HEK293 (cell line): ENCODE data around the gene RBPJ.

Source experiments
- CTCF ChIA-PET: fragments of 350-600 bp; formaldehyde crosslinking; extraction: SDS; loops from one replicate; lab custom pipeline; 2021; ENCODE audit warnings: antibody characterized with exemption; lab: Yijun Ruan, JAX
- POLR2A ChIA-PET: fragments of 300-600 bp; formaldehyde crosslinking; extraction: SDS; loops from one replicate; lab custom pipeline; 2020; ENCODE audit warnings: antibody characterized with exemption, inconsistent platforms; lab: Yijun Ruan, JAX
- H3K27ac ChIP-seq: fragments of 200-500 bp; sonication (Bioruptor generic); 2 replicates; pipeline ENCODE4 v1.5.1; 2014; ENCODE audit warnings: low read depth, low read length, control low read depth, inconsistent platforms; ENCODE audit errors: extremely low read depth
- H3K36me3 ChIP-seq, 2 experiments: fragments of 200-500 bp in 1 of 2; sonication (Bioruptor generic) in 1 of 2; 1 replicate in 1 of 2; 2 replicates in 1 of 2; pipeline ENCODE4 v1.5.1; 2014 to 2017; ENCODE audit warnings: inconsistent platforms in 2 of 2, low read length in 2 of 2; ENCODE audit not compliant: control insufficient read depth in 2 of 2, insufficient read depth in 1 of 2
- H3K4me1 ChIP-seq: fragments of 200-500 bp; sonication (Bioruptor generic); 2 replicates; pipeline ENCODE4 v1.5.1; 2014; ENCODE audit warnings: mild to moderate bottlenecking, low read length, inconsistent platforms; ENCODE audit not compliant: control insufficient read depth, insufficient read depth
- H3K4me3 ChIP-seq: 2 replicates; pipeline ENCODE4 v1.5.1; 2011; ENCODE audit warnings: low read depth, mild to moderate bottlenecking, control low read depth, low read length, moderate library complexity
- H3K9me3 ChIP-seq: fragments of 200-500 bp; sonication (Bioruptor generic); 2 replicates; pipeline ENCODE4 v1.5.1; 2014; ENCODE audit warnings: low read depth, low read length, inconsistent platforms; ENCODE audit not compliant: control insufficient read depth, insufficient read depth
- EGR2 ChIP-seq: fragments of 450-650 bp; formaldehyde crosslinking; IDR thresholded peaks from 2 replicates; pipeline ENCODE4 v1.5.1; 2016; ENCODE audit warnings: low read depth, missing biosample characterization, missing genetic modification characterization
- GLI4 ChIP-seq: fragments of 450-650 bp; formaldehyde crosslinking; IDR thresholded peaks from 2 replicates; pipeline ENCODE4 v1.5.1; 2016; ENCODE audit warnings: missing biosample characterization, missing genetic modification characterization
- GLIS2 ChIP-seq: fragments of 450-650 bp; formaldehyde crosslinking; IDR thresholded peaks from 2 replicates; pipeline ENCODE4 v1.5.1; 2016; ENCODE audit warnings: missing biosample characterization, missing genetic modification characterization
- KLF1 ChIP-seq: fragments of 450-650 bp; formaldehyde crosslinking; IDR thresholded peaks from 2 replicates; pipeline ENCODE4 v1.5.1; 2016; ENCODE audit warnings: missing biosample characterization, missing genetic modification characterization
- TRIM28 ChIP-seq: IDR thresholded peaks from 2 replicates; pipeline ENCODE4 v1.6.1; 2011; ENCODE audit warnings: low read length, control low read depth, borderline replicate concordance
- ZBTB1 ChIP-seq: fragments of 450-650 bp; formaldehyde crosslinking; IDR thresholded peaks from 2 replicates; pipeline ENCODE4 v1.5.1; 2016; ENCODE audit warnings: missing biosample characterization, missing genetic modification characterization
- ZBTB20 ChIP-seq: fragments of 450-650 bp; formaldehyde crosslinking; IDR thresholded peaks from 2 replicates; pipeline ENCODE4 v1.5.1; 2016; ENCODE audit warnings: missing biosample characterization, missing genetic modification characterization
- ZFHX2 ChIP-seq: fragments of 450-650 bp; formaldehyde crosslinking; conservative IDR thresholded peaks from 2 replicates; pipeline ENCODE4 v1.5.1; 2016; ENCODE audit warnings: missing biosample characterization, missing genetic modification characterization
- ZNF112 ChIP-seq: fragments of 450-650 bp; formaldehyde crosslinking; IDR thresholded peaks from 2 replicates; pipeline ENCODE4 v1.5.0; 2017; ENCODE audit warnings: missing biosample characterization, missing genetic modification characterization
- ZNF184 ChIP-seq: fragments of 450-650 bp; IDR thresholded peaks from 2 replicates; pipeline ENCODE4 v1.5.1; 2018; ENCODE audit warnings: missing biosample characterization, mild to moderate bottlenecking, missing genetic modification characterization
- ZNF2 ChIP-seq: fragments of 450-650 bp; formaldehyde crosslinking; IDR thresholded peaks from 2 replicates; pipeline ENCODE4 v1.5.1; 2016; ENCODE audit warnings: missing biosample characterization, missing genetic modification characterization
- ZNF214 ChIP-seq: fragments of 450-650 bp; formaldehyde crosslinking; IDR thresholded peaks from 2 replicates; pipeline ENCODE4 v1.5.1; 2017; ENCODE audit warnings: missing biosample characterization, mild to moderate bottlenecking, missing genetic modification characterization, borderline replicate concordance
- ZNF391 ChIP-seq: fragments of 450-650 bp; formaldehyde crosslinking; IDR thresholded peaks from 2 replicates; pipeline ENCODE4 v1.5.1; 2016; ENCODE audit warnings: low read depth, missing biosample characterization, missing genetic modification characterization, borderline replicate concordance
- ZNF514 ChIP-seq: fragments of 450-650 bp; formaldehyde crosslinking; IDR thresholded peaks from 2 replicates; pipeline ENCODE4 v1.5.1; 2016; ENCODE audit warnings: missing biosample characterization, missing genetic modification characterization
- ZNF555 ChIP-seq: fragments of 450-650 bp; formaldehyde crosslinking; conservative IDR thresholded peaks from 2 replicates; pipeline ENCODE4 v1.5.1; 2017; ENCODE audit warnings: missing biosample characterization, mild to moderate bottlenecking, missing genetic modification characterization, inconsistent platforms
- ZNF571 ChIP-seq: fragments of 450-650 bp; formaldehyde crosslinking; IDR thresholded peaks from 2 replicates; pipeline ENCODE4 v1.5.0; 2017; ENCODE audit warnings: missing biosample characterization, missing genetic modification characterization
- ZNF621 ChIP-seq: fragments of 450-650 bp; formaldehyde crosslinking; IDR thresholded peaks from 2 replicates; pipeline ENCODE4 v1.5.1; 2017; ENCODE audit warnings: missing biosample characterization, missing genetic modification characterization
- ZNF626 ChIP-seq: fragments of 450-650 bp; sonication (Bioruptor Pico); formaldehyde crosslinking; IDR thresholded peaks from 2 replicates; pipeline ENCODE4 v1.5.1; 2018; ENCODE audit warnings: missing biosample characterization, missing genetic modification characterization, inconsistent platforms
- ZNF664 ChIP-seq: fragments of 450-650 bp; formaldehyde crosslinking; IDR thresholded peaks from 2 replicates; pipeline ENCODE4 v1.5.1; 2016; ENCODE audit warnings: missing biosample characterization, missing genetic modification characterization
- ZNF701 ChIP-seq: fragments of 450-650 bp; formaldehyde crosslinking; IDR thresholded peaks from 2 replicates; pipeline ENCODE4 v1.5.1; 2016; ENCODE audit warnings: missing biosample characterization, missing genetic modification characterization
- ZNF76 ChIP-seq: fragments of 450-650 bp; formaldehyde crosslinking; IDR thresholded peaks from 2 replicates; pipeline ENCODE4; 2016; ENCODE audit warnings: low read depth, missing biosample characterization, missing genetic modification characterization, borderline replicate concordance
- ZNF837 ChIP-seq: fragments of 450-650 bp; formaldehyde crosslinking; IDR thresholded peaks from 2 replicates; pipeline ENCODE4 v1.5.1; 2016; ENCODE audit warnings: missing biosample characterization, missing genetic modification characterization
- TF ChIP-seq, protein P1 (sequence below): fragments of 450-650 bp; formaldehyde crosslinking; IDR thresholded peaks from 2 replicates; pipeline ENCODE4 v1.5.1; 2016; ENCODE audit warnings: missing biosample characterization, missing genetic modification characterization
- TF ChIP-seq, protein P2 (sequence below): fragments of 450-650 bp; formaldehyde crosslinking; IDR thresholded peaks from 2 replicates; pipeline ENCODE4 v1.5.1; 2017; ENCODE audit warnings: missing biosample characterization, missing genetic modification characterization
- TF ChIP-seq, protein P3 (sequence below): fragments of 450-650 bp; formaldehyde crosslinking; IDR thresholded peaks from 2 replicates; pipeline ENCODE4 v1.5.1; 2017; ENCODE audit warnings: missing biosample characterization, mild to moderate bottlenecking, missing genetic modification characterization, moderate library complexity
- TF ChIP-seq, protein P4 (sequence below): fragments of 450-650 bp; formaldehyde crosslinking; IDR thresholded peaks from 2 replicates; pipeline ENCODE4 v1.5.1; 2016; ENCODE audit warnings: missing biosample characterization, missing genetic modification characterization

Gene RBPJ

DNA sequence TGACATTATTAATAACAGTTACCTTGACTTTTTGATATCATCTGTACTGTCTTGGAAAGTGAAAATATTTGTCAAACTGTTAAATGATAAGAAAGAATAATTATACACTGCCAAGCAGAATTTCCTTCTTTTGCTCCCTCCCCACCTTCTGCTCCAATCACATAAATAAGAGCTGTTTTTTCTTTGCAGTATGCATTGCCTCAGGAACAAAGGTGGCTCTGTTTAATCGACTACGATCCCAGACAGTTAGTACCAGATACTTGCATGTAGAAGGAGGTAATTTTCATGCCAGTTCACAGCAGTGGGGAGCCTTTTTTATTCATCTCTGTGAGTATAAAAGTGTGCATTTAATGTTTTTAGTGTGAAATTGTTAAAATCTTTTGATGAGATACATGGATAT is 103.3 kb downstream of the RBPJ start:
- ChIA-PET POLR2A (no interaction called here), CTCF (no interaction called here)
- Histone ChIP-seq H3K4me1 (no peaks in the 10 kb centered on the region), H3K36me3 (peaks cover 5 to 26% of the 10 kb centered on the region in 2 experiments), H3K9me3 (no peaks in the 10 kb centered on the region), H3K4me3 (no peak overlapping the region), H3K27ac (no peak overlapping the region)
- TF ChIP-seq ZNF621 (tag by site-specific recombination) (no peak), ZBTB1 (tag by site-specific recombination) (no peak), ZNF2 (tag by site-specific recombination) (no peak), ZNF184 (no peak), TRIM28 (no peak), ZNF837 (no peak), GLI4 (no peak), EGR2 (no peak)

DNA sequence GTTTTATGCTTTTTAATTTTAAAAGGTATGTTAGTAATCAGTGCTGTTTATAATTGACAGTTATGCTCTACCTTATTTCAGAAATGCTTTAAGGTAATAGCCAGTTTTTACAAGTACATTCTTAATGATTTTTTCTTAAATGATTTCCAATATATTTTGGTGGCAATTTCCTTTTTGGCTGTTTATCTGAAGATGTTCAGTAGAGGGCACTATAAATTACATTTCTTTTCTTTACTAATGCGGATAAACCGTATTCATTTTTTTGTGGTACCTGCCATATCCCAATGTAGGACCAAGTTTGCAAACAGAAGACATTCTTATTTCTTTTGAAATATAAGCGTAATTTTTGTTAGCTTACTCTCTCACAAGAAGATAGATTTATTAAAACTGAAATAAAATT is 104.0 kb downstream of the RBPJ start:
- POLR2A ChIA-PET: no interaction called here
- no peaks in the 10 kb centered on the region for H3K9me3 ChIP-seq
- H3K4me1 ChIP-seq: no peaks in the 10 kb centered on the region
- no peak overlapping the region for H3K27ac ChIP-seq
- H3K4me3 ChIP-seq: no peak overlapping the region
- TF ChIP-seq ZNF571 (tag by site-specific recombination) (no peak), ZFHX2 (tag by site-specific recombination) (no peak), KLF1 (tag by site-specific recombination) (no peak), ZNF626 (no peak), ZNF514 (no peak), ZNF112 (tag by site-specific recombination) (no peak), ZNF701 (tag by site-specific recombination) (no peak)
- TF ChIP-seq, protein P1, sequence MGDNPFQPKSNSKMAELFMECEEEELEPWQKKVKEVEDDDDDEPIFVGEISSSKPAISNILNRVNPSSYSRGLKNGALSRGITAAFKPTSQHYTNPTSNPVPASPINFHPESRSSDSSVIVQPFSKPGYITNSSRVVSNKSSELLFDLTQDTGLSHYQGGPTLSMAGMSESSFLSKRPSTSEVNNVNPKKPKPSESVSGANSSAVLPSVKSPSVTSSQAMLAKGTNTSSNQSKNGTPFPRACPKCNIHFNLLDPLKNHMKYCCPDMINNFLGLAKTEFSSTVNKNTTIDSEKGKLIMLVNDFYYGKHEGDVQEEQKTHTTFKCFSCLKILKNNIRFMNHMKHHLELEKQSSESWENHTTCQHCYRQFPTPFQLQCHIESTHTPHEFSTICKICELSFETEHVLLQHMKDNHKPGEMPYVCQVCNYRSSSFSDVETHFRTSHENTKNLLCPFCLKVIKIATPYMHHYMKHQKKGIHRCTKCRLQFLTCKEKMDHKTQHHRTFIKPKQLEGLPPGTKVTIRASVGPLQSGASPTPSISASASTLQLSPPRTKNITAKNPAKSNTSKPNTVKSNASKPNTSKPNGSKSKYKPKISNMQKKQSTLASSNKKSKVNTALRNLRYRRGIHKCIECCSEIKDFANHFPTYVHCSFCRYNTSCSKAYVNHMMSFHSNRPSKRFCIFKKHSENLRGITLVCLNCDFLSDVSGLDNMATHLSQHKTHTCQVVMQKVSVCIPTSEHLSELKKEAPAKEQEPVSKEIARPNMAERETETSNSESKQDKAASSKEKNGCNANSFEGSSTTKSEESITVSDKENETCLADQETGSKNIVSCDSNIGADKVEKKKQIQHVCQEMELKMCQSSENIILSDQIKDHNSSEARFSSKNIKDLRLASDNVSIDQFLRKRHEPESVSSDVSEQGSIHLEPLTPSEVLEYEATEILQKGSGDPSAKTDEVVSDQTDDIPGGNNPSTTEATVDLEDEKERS: no peak
- TF ChIP-seq, protein P2, sequence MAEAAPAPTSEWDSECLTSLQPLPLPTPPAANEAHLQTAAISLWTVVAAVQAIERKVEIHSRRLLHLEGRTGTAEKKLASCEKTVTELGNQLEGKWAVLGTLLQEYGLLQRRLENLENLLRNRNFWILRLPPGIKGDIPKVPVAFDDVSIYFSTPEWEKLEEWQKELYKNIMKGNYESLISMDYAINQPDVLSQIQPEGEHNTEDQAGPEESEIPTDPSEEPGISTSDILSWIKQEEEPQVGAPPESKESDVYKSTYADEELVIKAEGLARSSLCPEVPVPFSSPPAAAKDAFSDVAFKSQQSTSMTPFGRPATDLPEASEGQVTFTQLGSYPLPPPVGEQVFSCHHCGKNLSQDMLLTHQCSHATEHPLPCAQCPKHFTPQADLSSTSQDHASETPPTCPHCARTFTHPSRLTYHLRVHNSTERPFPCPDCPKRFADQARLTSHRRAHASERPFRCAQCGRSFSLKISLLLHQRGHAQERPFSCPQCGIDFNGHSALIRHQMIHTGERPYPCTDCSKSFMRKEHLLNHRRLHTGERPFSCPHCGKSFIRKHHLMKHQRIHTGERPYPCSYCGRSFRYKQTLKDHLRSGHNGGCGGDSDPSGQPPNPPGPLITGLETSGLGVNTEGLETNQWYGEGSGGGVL (tag by site-specific recombination): no peak
- CTCF ChIA-PET: interaction anchor here (0.7 to 0.8 kb wide), 3 partner anchors 407 to 1399 kb away, joined by 4 to 8 read pairs (median 5); no protein-coding TSS in a partner anchor
- peaks cover 5 to 31% of the 10 kb centered on the region in 2 experiments for H3K36me3 ChIP-seq

DNA sequence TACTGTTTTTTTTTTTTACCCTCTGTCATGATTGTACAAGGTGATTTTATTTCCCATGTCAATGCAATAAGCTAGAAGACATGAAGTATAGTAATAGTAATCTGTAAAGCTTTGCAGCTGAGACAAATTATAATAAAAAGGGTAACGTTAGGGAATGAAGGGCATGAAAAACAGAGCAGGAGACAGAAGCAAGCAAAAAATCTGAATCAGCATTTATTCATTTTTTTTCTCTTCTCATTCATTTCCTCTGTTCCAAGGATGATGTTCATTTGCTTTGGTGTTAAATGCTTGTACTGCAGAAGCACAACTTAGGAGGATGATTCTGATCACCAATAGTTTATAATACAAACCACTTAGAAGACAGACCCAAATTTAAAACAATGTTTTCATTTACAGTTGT is 105.1 kb downstream of the RBPJ start:
- peaks cover 5 to 39% of the 10 kb centered on the region in 2 experiments for H3K36me3 ChIP-seq
- CTCF ChIA-PET: interaction anchor here (0.6 kb wide), 1 partner anchor 9 kb away, joined by 3 read pairs; no protein-coding TSS in a partner anchor
- POLR2A ChIA-PET: no interaction called here
- TF ChIP-seq GLIS2 (no peak), ZBTB20 (no peak), ZNF76 (tag by site-specific recombination) (no peak), ZNF391 (tag by site-specific recombination) (no peak), ZNF214 (tag by site-specific recombination) (no peak), ZNF555 (no peak), ZNF664 (tag by site-specific recombination) (no peak)
- TF ChIP-seq, protein P3, sequence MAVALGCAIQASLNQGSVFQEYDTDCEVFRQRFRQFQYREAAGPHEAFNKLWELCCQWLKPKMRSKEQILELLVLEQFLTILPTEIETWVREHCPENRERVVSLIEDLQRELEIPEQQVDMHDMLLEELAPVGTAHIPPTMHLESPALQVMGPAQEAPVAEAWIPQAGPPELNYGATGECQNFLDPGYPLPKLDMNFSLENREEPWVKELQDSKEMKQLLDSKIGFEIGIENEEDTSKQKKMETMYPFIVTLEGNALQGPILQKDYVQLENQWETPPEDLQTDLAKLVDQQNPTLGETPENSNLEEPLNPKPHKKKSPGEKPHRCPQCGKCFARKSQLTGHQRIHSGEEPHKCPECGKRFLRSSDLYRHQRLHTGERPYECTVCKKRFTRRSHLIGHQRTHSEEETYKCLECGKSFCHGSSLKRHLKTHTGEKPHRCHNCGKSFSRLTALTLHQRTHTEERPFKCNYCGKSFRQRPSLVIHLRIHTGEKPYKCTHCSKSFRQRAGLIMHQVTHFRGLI: no peak
- TF ChIP-seq, protein P4, sequence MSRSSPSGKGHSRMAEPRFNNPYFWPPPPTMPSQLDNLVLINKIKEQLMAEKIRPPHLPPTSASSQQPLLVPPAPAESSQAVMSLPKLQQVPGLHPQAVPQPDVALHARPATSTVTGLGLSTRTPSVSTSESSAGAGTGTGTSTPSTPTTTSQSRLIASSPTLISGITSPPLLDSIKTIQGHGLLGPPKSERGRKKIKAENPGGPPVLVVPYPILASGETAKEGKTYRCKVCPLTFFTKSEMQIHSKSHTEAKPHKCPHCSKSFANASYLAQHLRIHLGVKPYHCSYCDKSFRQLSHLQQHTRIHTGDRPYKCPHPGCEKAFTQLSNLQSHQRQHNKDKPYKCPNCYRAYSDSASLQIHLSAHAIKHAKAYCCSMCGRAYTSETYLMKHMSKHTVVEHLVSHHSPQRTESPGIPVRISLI (tag by site-specific recombination): no peak

More for the DNA sequence above, 105.1 kb downstream of the RBPJ start:
- H3K9me3 ChIP-seq: no peaks in the 10 kb centered on the region
- H3K4me3 ChIP-seq: no peak overlapping the region
- no peaks in the 10 kb centered on the region for H3K4me1 ChIP-seq
- H3K27ac ChIP-seq: no peak overlapping the region
